Astrocyte of the cerebellum (primary cell): Measurements from ENCODE around the gene NRAP.
"Not testable (repeated sequence)": the region's sequence is repeated elsewhere in the genome, so short reads cannot be mapped to it uniquely, and the experiment has no call there.

ENCODE experiments used
- DNase-seq: peaks from one replicate; pipeline ENCODE4 v3.0.0-alpha.2; 2011; ENCODE audit warnings: low read depth
- H3K4me3 ChIP-seq: 2 replicates; pipeline ENCODE4 v1.5.1; 2011; ENCODE audit warnings: mild to moderate bottlenecking, low read depth, low read length, moderate library complexity
- in situ Hi-C: cut with HindIII; loops from 2 replicates; pipeline ENCODE4 v1.10.0; 2017; ENCODE audit warnings: low sequenced_read_pairs
- TF ChIP-seq, protein P1 (sequence below): IDR thresholded peaks from 2 replicates; pipeline ENCODE4 v1.5.1; 2012; ENCODE audit warnings: low read length, low read depth, moderate library complexity, mild to moderate bottlenecking; ENCODE audit errors: missing control alignments

NRAP gene

DNA sequence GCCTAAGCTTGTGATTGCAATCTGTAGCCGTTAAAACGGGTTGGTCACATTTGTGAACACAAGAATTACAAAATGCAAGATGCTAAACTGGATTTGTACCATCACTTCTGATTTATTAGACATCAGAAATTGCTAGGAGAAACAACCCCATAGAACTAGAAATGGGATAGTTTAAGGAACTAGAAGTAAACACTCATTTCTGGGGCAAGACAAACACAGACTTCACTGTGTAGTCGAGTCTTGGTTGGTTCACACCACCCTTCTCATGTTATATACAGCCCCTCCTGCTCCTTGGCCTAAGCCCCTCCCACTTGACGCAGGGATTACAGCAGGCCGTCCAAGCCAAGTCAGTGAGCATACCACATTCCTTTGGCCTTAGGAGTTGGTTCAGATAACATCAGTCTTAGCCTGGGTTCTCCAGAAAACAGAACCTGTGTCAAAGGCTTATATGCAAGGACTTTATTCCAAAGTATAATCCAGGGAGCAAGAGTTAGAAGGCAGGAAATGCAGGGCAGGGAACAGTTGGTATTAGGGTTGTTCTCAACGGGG lies 2.0 kb upstream of the NRAP start:
- in situ Hi-C loops = no loop called here
- DNase-seq = peak; percentile 26
- no peak overlapping the region for H3K4me3 ChIP-seq
- TF ChIP-seq, protein P1, sequence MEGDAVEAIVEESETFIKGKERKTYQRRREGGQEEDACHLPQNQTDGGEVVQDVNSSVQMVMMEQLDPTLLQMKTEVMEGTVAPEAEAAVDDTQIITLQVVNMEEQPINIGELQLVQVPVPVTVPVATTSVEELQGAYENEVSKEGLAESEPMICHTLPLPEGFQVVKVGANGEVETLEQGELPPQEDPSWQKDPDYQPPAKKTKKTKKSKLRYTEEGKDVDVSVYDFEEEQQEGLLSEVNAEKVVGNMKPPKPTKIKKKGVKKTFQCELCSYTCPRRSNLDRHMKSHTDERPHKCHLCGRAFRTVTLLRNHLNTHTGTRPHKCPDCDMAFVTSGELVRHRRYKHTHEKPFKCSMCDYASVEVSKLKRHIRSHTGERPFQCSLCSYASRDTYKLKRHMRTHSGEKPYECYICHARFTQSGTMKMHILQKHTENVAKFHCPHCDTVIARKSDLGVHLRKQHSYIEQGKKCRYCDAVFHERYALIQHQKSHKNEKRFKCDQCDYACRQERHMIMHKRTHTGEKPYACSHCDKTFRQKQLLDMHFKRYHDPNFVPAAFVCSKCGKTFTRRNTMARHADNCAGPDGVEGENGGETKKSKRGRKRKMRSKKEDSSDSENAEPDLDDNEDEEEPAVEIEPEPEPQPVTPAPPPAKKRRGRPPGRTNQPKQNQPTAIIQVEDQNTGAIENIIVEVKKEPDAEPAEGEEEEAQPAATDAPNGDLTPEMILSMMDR = no peak

DNA sequence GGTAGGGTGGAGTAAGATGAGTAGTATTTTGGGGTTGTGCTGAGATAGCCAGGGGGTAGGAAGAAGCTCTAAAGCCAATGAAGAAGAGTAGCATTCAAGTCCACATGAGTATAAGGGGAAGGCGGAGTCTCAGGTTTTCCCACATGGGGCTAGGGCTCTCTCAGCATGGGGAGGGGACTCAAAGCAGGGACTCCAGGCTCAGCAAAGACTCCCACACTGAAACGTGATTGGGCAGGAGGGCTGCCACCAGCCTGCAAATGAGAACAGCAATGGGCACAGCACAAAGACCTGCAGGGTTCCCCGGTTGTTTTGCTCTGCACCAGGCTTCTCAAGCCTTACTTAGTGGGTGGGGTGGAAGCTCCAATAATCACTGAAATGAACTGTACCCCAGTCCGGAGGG lies 1.5 kb upstream of the NRAP start:
- TF ChIP-seq, protein P1 = no peak
- in situ Hi-C loops = no loop called here

DNA sequence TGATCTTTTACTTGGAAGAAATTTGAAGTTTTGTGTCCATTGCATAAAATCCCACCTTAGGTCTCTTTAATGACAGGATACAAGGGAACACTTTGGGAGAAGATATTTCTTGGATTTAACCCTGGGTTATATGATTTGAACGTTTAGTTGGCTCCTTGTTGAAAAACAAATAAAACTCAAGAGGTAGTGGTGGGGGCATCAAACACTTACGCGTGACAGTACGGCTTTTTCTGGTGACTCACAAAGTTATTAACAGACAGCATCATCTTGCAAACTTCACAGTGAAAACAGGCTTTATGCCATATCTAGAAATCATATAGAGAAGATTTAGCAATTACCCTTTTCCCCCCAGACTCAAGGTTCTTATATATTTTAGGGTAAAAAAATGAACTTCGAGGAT lies 699 bp downstream of the NRAP start:
- in situ Hi-C loops = no loop called here
- no peak for DNase-seq

More for the DNA sequence above, 1.5 kb upstream of the NRAP start:
- no peak for DNase-seq
- H3K4me3 ChIP-seq = no peak overlapping the region

DNA sequence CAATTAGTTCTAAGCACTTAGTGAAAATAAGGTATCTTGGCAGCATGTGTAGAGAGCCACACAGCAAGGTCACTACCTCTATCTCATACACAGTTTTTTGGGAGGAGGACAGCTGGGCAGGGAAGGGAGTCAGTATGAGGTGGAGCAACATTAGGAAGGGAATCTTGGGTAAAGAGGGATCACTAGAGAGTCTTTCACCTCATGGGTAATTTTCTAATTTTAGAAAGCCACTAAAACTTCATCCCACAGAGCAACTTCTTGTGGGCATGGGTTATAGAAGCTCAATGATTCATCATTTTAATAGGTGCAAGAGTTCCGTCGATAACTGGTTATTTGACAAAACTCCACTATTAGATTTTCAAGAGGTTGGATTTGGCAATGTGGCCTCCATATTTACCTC lies 2.5 kb downstream of the NRAP start:
- in situ Hi-C loops = no loop called here
- no peak for DNase-seq
- TF ChIP-seq, protein P1 = no peak
- H3K4me3 ChIP-seq = no peak overlapping the region

More for the DNA sequence above, 699 bp downstream of the NRAP start:
- TF ChIP-seq, protein P1 = no peak
- no peak overlapping the region for H3K4me3 ChIP-seq

DNA sequence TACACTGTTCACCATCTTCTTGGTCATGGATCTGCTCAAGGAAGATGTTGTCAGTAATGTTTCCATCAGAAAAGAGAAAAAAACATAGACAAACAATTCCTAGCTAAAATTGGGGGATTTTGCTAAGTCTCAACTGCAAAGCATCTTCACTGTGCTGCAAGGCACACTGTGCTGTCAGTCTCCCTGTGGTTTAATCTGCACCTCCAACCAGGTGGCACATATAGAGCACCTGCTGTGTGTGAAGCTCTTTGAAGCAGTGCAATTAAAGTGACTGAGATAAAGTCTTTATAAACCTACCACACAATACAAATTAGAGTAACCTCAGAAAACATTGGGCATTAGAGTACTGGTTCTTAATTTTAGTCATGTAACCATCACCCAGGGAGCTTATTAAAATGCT lies 6.3 kb downstream of the NRAP start:
- in situ Hi-C loops = no loop called here
- H3K4me3 ChIP-seq = no peak overlapping the region
- TF ChIP-seq, protein P1 = no peak
- no peak for DNase-seq

DNA sequence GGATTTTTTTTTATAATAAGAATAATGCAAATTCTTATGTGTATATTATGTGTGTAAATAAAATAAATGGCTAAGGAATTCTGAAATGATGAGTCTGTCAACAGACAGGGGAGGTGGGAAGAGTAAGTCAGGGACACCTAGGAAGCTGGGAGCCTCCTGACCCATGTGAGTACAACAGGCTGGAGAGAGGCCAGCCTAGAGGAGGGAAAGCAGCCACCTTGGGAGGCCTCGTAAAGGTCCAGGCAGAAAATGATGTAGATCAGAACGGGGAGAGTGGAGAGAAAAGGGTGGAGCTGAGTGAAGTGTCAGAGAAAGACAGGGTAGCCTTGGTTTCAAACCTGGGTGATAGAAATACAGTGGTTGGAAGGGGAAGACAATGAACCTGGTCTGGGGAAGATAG lies 6.9 kb downstream of the NRAP start:
- H3K4me3 ChIP-seq = no peak overlapping the region
- in situ Hi-C loops = no loop called here
- TF ChIP-seq, protein P1 = no peak
- DNase-seq = no peak

DNA sequence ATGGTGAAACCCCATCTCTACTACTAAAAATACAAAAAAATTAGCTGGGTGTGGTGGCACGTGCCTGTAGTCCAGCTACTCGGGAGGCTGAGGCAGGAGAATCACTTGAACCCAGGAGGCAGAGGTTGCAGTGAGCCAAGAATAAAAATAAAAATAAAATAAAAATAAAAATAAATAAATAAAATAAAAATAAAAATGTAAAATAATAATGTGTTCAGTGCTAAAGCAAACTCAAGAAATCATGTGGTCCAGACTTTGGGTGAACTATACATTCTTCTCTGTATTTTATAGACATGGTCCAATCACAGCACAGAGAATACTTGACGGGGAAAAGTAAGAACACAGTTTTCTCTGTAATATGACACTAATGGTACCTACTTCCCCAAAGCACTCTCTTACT lies 11.4 kb downstream of the NRAP start:
- H3K4me3 ChIP-seq, in situ Hi-C loops, DNase-seq: not testable (repeated sequence)
